Stimulated activated CD4-positive, alpha-beta T cell treated with anti-CD3 and anti-CD28 coated beads, Interleukin-4, amount 100 ng/mL, for 1 hour (primary cell): Measurements from ENCODE around the gene MISFA.
"Not testable (repeated sequence)": the region's sequence is repeated elsewhere in the genome, so short reads cannot be mapped to it uniquely, and the experiment has no call there.

Experiments
- DNase-seq: peaks from one replicate; pipeline ENCODE4 v3.0.0-alpha.2; 2020

Gene MISFA

DNA sequence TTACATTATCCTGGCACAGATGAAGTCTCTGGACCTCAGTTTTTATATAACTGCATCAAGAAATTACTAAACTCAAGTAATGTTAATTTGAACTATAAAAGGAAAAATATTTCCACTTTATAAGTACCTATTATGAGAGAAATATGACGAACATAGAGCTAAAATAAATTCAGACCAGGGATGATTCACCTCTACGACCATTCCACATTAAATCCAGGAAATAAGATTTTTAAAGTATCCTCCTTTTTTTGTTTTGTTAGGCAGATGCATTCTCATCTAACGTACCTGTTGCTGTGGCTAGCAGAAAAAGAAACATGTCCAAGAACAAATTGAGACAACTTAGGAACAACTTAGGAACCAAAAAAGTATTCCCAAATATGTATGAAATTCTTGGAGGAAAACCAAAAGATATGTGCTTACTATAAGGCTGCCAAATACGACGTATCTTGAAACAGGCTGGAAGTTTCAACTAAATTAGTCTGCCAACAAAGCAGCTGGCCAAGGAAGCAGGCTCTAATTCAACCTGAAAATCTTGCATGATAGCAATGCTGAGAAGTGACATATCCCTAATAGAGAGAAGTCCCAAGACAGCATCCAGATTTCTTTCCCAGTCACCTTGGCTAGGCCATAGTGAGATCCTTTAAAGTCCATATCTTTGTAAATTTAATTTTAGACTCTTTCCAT, 18.9 kb downstream of the MISFA start:
- no peak for DNase-seq

DNA sequence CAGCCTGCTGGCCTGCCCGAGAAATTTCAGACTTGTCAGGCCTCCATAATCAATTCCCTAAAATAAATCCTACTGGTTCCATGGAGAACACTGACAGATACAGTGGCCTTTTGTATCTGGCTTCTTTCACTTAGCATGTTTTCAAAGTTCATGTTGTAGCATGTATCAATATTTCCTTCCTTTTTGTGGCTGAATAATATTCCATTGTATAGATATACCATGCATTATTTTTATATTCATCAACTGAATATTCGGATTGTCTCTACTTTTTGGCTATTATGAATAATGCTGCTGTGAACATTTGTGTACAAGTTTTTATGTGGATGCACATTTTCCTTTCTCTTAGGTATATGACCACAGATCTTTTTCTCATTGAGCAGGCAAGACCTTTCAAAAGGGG, 24.1 kb downstream of the MISFA start:
- no peak for DNase-seq

DNA sequence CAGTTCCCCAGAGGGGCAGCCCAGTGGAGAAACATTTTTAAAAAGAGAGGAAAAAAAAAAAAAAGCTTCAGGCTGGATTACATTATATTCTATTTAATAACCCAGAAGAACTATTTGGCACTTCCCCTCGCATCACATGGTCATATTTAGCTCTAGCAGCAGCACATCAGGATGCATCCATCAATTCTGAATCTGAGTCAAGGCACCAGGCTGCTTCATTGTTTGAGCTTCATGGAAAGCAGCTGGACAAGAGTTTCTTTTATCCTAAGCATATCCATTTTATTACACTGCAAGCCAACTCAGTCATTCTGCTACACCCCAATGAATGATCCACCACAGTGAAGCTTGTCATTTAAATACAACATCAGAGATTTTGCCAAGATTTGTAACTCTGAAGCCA, 24.6 kb downstream of the MISFA start:
- DNase-seq: no peak

DNA sequence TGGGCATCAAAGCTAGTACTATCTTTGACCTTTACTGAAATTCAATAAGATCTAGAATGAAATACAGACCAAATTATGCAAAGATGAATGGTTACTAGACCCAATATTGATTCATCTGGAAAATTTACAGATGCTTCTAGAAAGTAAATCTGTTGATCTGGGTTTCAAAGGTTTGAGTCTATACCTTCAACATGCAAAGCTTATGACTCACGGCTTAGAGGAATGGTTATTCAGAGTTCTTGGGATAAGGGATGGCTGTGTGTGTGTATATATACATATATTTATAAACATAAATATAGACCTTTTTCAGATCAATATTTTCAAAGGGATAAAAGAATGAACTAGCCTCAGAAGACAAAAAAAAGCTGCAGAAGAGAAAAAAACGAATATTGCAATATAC, 33.3 kb downstream of the MISFA start:
- DNase-seq: no peak

DNA sequence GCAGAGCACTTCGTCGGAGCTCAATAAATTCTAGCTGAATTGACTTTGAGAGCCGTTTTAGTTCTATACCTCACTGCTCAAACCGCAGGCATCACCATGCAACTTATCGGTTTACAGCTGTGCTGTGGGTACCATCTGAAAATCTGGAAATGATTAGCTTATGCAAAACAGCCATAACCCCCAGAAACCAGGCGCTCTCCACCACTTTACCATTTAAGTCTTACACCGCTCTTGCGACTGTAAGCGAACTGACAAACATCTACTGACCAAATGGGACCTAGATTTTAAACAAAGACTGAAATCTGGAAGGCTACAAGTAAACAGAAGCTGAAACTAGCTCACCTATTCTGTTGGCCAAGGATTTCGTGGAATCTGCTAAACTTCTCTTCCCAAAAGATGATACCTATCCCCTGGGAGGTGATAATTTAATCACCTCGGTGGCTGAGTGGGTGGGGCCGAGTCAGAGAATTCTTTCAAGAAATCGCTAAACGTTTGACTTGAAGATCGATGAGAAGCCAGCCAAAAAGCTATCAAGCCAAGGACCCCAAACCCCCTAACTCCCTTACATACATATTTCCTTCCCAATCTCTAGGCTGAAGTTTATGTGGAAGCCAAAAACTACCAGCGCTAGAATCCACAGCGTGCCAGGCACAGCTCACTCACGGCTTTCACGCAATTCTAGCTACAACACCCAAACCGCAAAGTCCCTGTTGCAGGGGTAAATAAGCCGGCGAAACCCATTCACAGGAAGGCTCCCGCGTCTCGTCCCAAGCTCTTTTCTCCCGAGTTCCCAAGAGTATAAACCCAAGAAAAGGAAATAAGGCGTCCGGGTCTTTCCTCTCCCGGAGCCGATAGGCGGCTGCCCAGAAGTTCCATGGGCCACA, 33.9 kb downstream of the MISFA start:
- peak; percentile 15 for DNase-seq

DNA sequence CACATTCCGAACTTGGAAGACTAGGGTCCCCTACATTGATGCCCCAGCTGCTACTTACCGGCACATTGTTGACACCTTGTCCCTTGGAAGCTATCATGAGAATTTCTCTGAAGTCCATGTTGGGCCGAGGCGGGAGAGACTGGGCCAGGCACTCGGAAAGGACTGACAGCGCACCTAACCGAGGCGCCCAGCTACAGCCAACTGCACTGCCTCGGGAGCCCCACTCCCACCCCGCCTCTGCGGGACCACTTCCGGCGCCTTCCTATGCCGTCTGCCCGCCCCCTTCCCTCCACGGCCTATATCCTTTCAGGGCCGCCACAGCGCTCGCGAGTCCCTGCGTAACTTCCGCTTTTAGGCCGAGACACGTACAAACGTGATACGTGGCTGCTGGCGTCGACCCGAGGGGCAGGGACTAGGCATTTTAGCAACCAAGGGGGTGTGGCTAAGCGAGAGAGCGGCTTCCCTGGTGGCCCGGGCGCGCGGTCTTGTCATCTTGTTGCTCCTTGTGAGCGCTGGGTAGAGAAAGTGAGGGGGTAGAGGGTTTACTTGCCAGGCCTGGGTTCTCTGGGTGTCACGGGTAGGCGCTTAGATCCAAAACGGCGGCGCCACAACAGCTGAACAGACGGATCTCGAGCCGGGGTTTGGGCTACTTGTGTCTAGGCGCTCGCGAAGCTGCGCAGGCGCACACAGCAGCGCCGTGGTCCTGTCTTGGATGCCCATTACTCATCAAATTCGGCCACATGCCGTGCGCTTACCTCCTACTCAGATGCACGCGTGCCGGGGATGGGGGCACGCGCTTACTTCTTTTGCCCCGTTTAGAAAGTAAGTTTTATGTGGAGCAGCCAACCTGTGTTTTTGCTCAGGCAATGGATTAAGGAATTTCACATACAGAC, 34.8 kb downstream of the MISFA start, which contains the start of gene SPTY2D1:
SPTY2D1 (minus strand) TSS at position 203 of the 893 bp plus-strand sequence; CDS start at position 118, 85 bp downstream.
- DNase-seq: peak; percentile 95

DNA sequence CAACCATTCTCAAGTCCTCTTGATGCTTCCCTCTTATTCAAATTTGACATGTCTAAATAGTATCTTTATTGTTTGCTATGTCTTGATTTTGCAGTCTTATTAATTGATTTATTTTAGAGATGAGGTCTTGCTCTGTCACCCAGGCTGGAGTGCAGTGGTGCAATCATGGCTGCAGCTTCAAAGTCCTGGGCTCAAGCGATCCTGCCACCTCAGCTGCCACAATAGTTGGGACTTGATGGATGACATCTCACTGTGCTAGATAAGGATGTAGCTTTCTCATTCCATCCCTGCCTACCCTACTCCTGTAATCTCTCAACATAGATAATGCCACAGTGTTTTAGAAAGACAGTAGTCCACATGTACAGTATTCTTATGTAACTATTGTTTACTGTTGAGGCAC, 42.1 kb downstream of the MISFA start:
- DNase-seq: no peak

DNA sequence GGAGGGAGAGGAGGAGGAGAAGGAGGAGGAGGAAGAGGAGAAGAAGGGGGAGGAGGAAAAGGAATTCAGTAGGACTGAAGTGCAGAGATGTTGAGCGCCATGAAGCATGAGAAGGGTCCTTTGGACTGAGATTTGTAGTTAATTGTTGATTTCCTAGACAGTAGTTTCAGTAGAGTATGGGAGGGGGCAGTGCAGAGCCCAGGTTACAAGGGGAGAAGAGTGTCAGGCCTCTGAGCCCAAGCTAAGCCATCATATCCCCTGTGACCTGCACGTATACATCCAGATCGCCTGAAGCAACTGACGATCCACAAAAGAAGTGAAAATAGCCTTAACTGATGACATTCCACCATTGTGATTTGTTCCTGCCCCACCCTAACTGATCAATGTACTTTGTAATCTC, 43.4 kb downstream of the MISFA start:
- not testable (repeated sequence) for DNase-seq

DNA sequence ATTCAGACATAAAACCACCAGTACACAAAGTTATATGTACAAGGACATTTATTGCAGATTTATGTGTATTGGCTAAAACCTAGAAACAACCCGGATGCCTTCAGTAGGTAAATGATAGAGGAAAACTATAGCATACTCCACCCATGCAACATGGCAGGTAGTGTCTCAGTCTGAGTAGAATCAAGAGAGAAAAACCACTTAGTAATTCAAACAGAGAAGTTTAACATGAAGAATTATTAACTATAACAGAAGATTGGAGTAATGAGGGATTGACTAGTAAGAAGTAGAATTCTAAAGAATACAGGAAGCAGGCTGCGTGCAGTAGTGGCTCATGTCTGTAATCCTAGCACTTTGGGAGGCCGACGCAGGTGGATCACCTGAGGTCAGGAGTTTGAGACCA, 50.8 kb downstream of the MISFA start:
- DNase-seq: no peak

DNA sequence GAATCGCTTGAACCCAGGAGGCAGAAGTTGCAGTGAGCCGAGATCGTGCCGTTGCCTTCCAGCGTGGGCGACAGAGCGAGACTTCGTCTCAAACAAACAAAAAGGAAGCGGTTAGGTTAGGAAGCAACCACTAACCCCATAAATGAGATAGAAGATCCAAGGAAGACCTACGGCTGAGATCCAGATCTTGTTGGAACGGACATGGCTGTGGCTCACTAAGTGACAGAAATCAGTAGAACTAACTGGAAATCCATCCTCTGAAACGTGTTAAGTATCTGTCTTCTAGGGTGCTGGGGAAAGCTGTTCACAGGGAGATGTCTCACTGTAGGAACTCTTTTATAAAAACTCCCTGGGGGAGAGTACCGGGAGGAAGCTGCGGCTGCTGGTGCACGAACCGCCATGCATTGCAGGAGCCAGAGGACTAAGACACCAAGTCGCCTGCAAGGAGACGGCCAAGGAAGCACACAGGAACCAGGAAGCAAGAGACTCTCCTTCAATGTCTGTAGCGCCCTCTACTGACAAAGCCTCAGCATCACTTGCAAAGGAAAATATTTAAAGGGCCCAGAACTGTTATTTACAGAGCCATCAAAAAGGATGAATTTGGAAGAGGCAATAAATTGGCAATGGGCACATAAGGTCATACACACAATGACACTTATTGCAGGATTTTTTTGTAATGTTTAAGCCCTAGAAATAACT, 51.4 kb downstream of the MISFA start:
- DNase-seq: no peak
